ENCODE measurements around the gene ZCCHC7. TPM values are rescaled to one million over a fixed set of nuclear protein-coding genes. Genes with fewer than 3 reads are reported as not detected.
"Not testable (repeated sequence)": the region's sequence is repeated elsewhere in the genome, so short reads cannot be mapped to it uniquely, and the experiment has no call there.

Gene ZCCHC7
- total RNA-seq, 1 donor from 2014 or later: 20.9 TPM

DNA sequence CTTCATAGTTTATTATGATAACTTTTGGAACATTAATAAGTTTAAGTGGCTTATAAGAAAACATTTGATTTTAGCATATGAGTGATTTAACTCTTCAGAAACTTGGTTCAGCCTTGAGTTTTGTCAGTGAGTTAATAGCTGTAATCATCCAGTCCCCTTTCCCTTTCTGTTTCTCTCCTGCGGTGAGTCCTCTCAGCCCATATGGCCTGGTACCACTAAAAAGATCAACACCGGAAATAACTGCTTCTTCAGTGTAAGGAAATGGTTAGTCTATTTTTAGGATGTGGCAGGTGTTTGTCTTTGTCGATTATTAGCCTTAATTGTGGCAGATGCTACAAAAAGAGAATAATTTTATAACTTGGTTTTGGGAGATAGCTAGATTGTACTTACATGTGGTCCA, 181.9 kb downstream of the ZCCHC7 start:
- Histone ChIP-seq H3K36me3 (peaks cover 27% of the 10 kb centered on the region), H3K9me3 (no peaks in the 10 kb centered on the region), H3K4me3 (no peak overlapping the region), H3K27me3 (no peaks in the 10 kb centered on the region), H3K27ac (no peak overlapping the region), H3K4me1 (peaks cover 5% of the 10 kb centered on the region)
- DNase-seq (no peak), ATAC-seq (no peak)
- intact Hi-C loops (cut with DNase I): no loop called here
- TF ChIP-seq, protein P1, sequence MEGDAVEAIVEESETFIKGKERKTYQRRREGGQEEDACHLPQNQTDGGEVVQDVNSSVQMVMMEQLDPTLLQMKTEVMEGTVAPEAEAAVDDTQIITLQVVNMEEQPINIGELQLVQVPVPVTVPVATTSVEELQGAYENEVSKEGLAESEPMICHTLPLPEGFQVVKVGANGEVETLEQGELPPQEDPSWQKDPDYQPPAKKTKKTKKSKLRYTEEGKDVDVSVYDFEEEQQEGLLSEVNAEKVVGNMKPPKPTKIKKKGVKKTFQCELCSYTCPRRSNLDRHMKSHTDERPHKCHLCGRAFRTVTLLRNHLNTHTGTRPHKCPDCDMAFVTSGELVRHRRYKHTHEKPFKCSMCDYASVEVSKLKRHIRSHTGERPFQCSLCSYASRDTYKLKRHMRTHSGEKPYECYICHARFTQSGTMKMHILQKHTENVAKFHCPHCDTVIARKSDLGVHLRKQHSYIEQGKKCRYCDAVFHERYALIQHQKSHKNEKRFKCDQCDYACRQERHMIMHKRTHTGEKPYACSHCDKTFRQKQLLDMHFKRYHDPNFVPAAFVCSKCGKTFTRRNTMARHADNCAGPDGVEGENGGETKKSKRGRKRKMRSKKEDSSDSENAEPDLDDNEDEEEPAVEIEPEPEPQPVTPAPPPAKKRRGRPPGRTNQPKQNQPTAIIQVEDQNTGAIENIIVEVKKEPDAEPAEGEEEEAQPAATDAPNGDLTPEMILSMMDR (IDR thresholded peaks at IDR 0.05): no peak

DNA sequence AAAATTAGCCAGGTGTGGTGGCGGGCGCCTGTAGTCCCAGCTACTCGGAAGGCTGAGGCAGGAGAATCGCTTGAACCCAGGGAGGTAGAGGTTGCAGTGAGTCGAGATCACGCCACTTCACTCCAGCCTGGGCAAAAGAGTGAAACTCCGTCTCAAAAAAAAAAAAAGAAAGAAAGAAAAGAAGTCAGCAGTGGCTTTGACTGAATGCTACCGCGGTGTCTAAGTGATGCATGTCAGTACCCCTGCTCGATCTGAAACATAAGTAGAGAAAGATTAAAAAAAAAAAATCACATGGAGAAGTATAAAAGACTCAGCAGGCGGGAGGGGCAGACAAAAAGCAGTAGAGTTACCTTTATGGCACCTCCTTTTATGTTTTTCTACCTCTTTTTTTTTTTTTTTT, 182.9 kb downstream of the ZCCHC7 start:
- intact Hi-C loops (cut with DNase I); H3K27me3 ChIP-seq; ATAC-seq; DNase-seq; H3K4me3 ChIP-seq; H3K9me3 ChIP-seq; H3K4me1 ChIP-seq; H3K27ac ChIP-seq: not testable (repeated sequence)
- peaks cover 27% of the 10 kb centered on the region for H3K36me3 ChIP-seq

DNA sequence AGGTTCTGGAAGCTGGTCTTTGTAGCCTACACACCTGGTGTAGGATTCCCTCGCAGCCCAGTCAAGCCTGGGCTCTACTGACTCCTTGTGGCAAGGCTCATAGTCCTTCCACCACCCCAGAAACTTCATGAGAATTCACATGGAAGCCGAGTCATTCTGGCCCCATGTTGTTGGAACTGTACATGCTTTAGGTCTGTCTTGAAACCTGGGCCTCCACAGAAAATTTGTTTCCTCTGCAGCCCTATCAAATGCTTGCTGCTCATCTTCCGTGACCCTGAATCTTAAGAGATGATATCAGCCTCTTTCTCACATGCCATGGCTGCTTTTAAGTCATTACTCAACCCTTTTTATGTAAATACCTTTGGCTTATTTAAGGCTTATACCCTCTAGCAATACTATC, 188.8 kb downstream of the ZCCHC7 start:
- intact Hi-C loops (cut with DNase I): no loop called here
- H3K27ac ChIP-seq: no peak overlapping the region
- ATAC-seq: no peak
- no peak for DNase-seq
- TF ChIP-seq, protein P1 (IDR thresholded peaks at IDR 0.05): no peak
- H3K36me3 ChIP-seq: peaks cover 26% of the 10 kb centered on the region
- no peaks in the 10 kb centered on the region for H3K9me3 ChIP-seq
- no peak overlapping the region for H3K4me3 ChIP-seq
- no peaks in the 10 kb centered on the region for H3K4me1 ChIP-seq
- no peaks in the 10 kb centered on the region for H3K27me3 ChIP-seq

DNA sequence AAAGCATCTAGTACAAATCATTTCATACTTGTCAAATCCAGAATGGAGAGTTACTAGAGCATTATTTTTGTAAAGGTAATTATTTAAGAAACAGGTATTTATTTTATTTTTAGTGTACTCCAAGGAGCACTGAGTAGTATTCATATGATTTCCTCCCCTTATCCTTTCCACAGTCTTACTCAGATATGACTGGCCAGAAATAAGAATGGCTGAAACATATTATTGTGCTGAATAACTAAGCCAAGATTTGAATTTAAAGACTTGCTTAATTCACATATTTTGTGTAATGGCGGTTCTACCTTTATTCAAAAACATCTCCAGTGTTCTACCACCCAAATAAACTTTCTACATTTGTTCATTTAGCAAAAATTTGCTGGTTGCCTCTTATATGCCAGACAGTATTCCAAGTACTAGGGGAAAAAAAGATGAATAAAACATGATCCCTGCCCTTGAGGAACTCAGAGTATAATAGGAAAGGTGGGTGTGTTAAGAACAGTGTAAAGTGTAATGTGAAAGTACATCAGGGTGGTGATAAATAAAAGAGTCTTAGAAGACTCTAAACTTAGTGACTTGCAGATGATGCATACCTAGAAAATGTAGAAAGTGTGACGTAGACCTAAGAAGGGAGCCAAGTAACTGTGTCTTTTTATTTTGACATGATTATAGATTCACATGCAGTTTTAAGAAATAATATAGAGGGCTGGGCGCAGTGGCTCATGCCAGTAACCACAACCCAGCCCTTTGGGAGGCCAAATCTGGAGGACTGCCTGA, 191.7 kb downstream of the ZCCHC7 start:
- H3K27ac ChIP-seq: no peak overlapping the region
- H3K9me3 ChIP-seq: no peaks in the 10 kb centered on the region
- no peak for ATAC-seq
- no peak for DNase-seq
- H3K36me3 ChIP-seq: peaks cover 5% of the 10 kb centered on the region
- TF ChIP-seq, protein P1 (IDR thresholded peaks at IDR 0.05): no peak
- H3K4me1 ChIP-seq: no peaks in the 10 kb centered on the region
- H3K27me3 ChIP-seq: no peaks in the 10 kb centered on the region
- intact Hi-C loops (cut with DNase I): no loop called here
- no peak overlapping the region for H3K4me3 ChIP-seq

DNA sequence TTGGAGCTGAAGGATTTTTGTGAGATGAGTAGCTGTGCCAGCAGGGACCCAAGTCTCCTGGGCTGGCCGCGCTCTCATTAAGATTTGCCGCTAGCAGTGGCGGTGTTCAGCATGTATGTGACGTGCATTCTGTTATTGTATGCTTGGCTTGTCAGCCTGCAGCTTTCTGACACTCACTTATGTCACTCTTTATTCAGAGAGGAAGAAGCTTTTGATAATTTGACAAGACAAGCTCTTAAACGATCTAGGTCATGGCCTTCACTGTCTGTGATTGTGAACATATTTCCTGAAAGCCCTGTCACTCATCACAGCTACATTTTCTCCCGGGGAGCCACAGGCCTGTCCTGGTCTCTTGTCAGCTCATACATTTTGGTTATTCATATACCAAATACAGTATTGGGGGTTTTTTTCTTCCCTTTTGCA, 203.9 kb downstream of the ZCCHC7 start:
- Histone ChIP-seq H3K4me1 (no peaks in the 10 kb centered on the region), H3K36me3 (no peaks in the 10 kb centered on the region), H3K27ac (no peak overlapping the region), H3K27me3 (no peaks in the 10 kb centered on the region), H3K9me3 (no peaks in the 10 kb centered on the region), H3K4me3 (no peak overlapping the region)
- no peak for DNase-seq
- ATAC-seq: no peak
- TF ChIP-seq, protein P1 (IDR thresholded peaks at IDR 0.05): no peak
- intact Hi-C loops (cut with DNase I): no loop called here

DNA sequence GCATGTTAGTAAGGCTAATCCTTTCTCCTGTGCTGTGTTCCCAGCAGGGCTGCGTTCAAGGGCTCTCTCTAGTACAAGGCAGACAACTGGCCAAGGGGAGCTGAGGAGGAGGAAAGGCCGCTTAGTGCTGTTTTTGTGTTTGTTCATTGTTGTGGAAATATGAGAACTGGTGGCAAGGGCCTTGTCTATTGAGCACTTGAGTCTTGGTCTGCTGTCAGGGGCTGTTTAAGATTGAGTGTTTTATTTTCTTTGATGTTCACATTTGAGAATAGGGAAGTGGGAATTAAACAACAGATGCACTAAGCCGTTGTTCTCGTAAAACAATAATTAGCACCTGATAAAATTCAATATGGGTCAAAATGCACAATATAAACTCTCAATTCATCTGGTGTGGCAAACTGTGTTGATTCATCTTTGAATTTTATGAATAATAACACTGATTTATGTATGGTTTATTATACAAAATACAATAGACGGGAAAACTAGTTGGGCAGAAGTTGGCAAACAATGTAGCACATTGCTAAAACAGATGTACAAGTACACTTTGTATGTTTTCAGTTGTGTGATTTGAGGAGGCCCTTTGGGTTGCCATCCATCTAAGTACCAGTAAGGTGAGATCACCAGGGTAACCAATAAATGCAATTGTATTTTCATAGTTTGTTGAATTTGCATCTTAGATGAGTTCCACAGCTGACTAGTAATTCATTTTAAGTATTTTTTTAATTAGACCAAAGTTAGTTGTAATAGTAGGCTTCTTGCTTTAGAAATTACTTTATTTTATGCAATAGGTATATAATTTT, 204.5 kb downstream of the ZCCHC7 start:
- Histone ChIP-seq H3K36me3 (no peaks in the 10 kb centered on the region), H3K27me3 (no peaks in the 10 kb centered on the region), H3K27ac (no peak overlapping the region), H3K4me1 (no peaks in the 10 kb centered on the region), H3K4me3 (no peak overlapping the region), H3K9me3 (no peaks in the 10 kb centered on the region)
- no peak for DNase-seq
- TF ChIP-seq, protein P1 (IDR thresholded peaks at IDR 0.05): no peak
- ATAC-seq: no peak
- intact Hi-C loops (cut with DNase I): no loop called here
